Astrocyte of the spinal cord (primary cell): ENCODE data around the gene C5.

ENCODE experiments used
- DNase-seq: peaks from one replicate; pipeline ENCODE4 v3.0.0; 2011; ENCODE audit warnings: low read depth, low spot score
- H3K4me3 ChIP-seq: 2 replicates; pipeline ENCODE4 v1.5.1; 2011; ENCODE audit warnings: low read depth, mild to moderate bottlenecking, low read length, moderate library complexity
- in situ Hi-C: cut with HindIII; loops from 2 replicates; pipeline ENCODE4 v1.10.0; 2017; ENCODE audit warnings: low sequenced_read_pairs
- TF ChIP-seq, protein P1 (sequence below): IDR thresholded peaks from 2 replicates; pipeline ENCODE4 v1.5.1; 2012; ENCODE audit warnings: low read depth, mild to moderate bottlenecking, low read length, inconsistent platforms

C5 gene

GRCh38 chr9:121075251-121076036 lies 25.4 kb upstream of the C5 start:
- in situ Hi-C loops = no loop called here
- H3K4me3 ChIP-seq = peak overlapping the region; percentile 61
- TF ChIP-seq, protein P1, sequence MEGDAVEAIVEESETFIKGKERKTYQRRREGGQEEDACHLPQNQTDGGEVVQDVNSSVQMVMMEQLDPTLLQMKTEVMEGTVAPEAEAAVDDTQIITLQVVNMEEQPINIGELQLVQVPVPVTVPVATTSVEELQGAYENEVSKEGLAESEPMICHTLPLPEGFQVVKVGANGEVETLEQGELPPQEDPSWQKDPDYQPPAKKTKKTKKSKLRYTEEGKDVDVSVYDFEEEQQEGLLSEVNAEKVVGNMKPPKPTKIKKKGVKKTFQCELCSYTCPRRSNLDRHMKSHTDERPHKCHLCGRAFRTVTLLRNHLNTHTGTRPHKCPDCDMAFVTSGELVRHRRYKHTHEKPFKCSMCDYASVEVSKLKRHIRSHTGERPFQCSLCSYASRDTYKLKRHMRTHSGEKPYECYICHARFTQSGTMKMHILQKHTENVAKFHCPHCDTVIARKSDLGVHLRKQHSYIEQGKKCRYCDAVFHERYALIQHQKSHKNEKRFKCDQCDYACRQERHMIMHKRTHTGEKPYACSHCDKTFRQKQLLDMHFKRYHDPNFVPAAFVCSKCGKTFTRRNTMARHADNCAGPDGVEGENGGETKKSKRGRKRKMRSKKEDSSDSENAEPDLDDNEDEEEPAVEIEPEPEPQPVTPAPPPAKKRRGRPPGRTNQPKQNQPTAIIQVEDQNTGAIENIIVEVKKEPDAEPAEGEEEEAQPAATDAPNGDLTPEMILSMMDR = no peak
- no peak for DNase-seq

- peak; percentile 92 for DNase-seq
- H3K4me3 ChIP-seq = peak within 1 kb of the TSS; percentile 61
- TF ChIP-seq, protein P1 = no peak
- in situ Hi-C loops = no loop called here
Measured at GRCh38 chr9:121074370-121075250, 24.5 kb upstream of the C5 start, which contains the start of gene CNTRL. Gene CNTRL, plus strand, starts transcription at chr9:121074955. Its CDS starts 13,372 bp downstream, at chr9:121088327.

DNA sequence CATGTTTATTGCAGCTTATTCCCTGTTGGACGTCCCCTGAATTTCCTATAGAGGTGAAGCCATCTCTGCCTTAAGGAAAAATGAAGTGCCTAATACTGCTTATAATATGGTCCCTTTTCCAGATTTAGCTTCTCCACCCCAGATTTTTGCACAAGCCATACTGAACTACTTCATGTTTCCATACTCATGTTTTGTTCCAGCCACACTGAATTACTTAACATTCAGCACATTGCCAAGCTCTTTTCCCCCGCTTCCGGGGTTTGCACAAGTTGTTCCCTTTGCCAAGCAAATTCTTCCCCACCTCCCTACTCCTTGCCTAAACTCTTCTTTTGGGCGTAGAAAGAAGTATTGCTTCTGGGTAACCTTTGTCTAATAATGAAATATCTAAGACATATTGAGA lies 23.0 kb upstream of the C5 start:
- no peak overlapping the region for H3K4me3 ChIP-seq
- TF ChIP-seq, protein P1 = no peak

DNA sequence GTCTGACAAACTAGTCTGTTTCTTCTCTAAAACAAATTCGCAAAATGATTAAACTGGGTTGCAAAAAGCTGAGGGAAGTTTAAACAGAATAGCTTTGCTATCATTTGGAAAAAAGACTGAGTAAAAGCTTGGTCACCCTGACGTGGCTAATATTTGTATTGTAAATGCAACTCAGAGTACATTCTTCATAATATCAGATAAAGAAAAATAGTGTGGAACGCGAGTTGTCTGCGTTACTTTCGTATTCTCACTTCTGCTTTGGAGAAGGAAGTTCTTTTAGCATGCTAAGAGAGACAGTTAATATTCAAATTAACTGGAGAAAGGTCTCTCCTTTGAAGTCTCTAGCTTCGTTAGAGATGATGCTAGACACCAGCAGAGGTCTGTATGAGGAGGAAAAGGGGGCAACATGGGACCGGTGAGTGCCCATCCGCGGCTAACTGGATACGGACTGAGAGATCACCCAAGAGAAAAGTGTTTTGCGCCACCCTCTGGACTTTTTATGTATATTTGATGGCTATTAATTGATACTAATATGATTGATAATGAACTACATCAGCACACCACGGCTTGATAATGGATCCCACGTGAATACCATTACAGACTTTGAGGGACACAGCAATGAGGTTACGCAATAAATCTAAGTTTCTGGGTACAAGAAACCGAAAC lies 21.8 kb upstream of the C5 start:
- TF ChIP-seq, protein P1 = peak; percentile 13
- H3K4me3 ChIP-seq = peak overlapping the region; percentile 34
- in situ Hi-C loops = no loop called here
- peak; percentile 31 for DNase-seq

More for the DNA sequence above, 23.0 kb upstream of the C5 start:
- peak; percentile 38 for DNase-seq
- in situ Hi-C loops = no loop called here

DNA sequence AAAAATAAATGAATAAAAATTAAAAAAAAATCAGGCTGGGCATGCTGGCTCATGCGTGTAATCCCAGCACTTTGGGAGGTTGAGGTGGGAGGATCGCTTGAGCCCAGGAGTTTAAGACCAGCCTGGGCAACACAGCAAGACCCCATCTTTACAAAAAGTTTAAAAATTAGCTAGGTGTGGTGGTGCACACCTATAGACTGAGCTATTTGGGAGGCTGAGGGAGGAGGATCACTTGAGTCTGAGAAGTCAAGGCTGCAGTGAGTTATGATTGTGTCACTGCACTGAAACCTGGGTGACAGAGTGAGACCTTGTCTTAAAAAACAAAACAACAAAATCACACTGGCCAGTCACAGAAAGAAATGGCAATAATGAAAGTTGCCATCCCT lies 21.3 kb upstream of the C5 start:
- DNase-seq = no peak
- TF ChIP-seq, protein P1 = no peak
- H3K4me3 ChIP-seq = peak overlapping the region; percentile 34
- in situ Hi-C loops = no loop called here

DNA sequence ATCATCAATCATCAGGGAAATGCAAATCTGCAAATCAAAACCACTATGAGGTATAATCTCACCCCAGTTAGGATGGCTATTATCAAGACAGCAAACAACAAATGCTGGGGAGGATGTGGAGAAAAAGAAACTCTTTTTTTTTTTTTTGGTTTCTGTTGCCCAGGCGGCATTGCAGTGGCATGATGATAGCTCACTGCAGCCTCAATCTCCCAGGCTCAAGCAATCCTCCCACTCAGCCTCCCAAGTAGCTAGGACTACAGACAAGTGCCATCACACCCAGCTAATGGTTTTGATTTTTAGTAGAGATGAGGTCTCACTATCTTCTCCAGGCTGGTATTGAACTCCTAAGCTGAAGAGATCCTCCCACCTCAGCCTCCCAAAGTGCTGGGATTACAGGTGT lies 19.3 kb upstream of the C5 start:
- TF ChIP-seq, protein P1 = no peak
- in situ Hi-C loops = no loop called here
- no peak for DNase-seq
- no peak overlapping the region for H3K4me3 ChIP-seq
